NCI-H2107 treated with DMSO at 0.1 percent for 48 hours (cell line): ENCODE measurements around the gene SASH1.
A peak's percentile ranks its signal among the peaks of the same experiment; 100 is the strongest.

ENCODE experiments used
- DNase-seq: peaks from one replicate; lab custom pipeline; 2025; ENCODE audit not compliant: unreplicated experiment; lab: John Stamatoyannopoulos, UW

Gene SASH1

DNA sequence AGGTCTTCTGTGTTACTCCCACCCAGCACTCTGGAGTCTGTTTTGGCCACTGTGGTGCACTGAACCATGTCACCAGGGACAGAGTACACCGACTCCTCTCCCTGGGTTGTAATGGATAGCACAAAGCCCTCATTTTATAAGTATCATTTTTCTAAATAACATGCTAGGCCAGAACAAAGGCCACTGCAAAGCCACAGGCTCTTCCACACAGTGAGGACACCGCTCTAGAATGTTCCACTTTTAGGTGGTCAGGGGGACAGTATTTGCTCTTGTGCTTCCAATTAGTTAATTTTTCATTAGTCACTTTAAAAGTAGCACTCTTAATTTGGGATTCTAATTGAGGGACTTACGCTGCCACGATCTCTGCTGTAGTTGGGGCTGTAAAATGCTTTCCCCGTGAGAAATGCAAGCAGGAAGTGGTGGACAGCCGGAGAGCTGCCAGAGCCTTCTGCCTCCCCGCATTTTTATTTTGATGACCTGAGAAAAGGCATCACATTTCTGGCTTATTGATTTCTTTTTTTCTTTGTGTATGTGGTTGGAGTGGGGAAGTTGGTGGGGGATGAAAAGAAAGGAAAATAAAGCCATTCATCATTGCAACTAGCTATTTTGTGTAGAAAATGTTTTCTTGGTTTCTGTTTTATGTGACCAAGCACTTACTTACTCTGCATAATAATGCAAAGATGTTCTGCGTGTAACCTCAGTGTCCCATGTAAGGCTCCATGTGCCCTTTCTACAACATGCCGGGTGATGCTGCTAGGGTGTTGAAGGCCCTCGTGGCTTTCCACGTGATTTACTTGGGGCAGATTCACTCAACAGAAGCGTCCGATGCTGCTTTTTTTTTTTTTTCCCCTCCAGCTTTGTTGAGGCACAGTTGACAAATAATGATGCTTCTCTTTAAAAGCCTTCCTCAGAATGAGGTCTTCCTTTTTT, 195.9 kb downstream of the SASH1 start:
- DNase-seq: peak; percentile 70

GRCh38 chr6:148543540-148543939, 200.9 kb downstream of the SASH1 start:
- DNase-seq: no peak

DNA sequence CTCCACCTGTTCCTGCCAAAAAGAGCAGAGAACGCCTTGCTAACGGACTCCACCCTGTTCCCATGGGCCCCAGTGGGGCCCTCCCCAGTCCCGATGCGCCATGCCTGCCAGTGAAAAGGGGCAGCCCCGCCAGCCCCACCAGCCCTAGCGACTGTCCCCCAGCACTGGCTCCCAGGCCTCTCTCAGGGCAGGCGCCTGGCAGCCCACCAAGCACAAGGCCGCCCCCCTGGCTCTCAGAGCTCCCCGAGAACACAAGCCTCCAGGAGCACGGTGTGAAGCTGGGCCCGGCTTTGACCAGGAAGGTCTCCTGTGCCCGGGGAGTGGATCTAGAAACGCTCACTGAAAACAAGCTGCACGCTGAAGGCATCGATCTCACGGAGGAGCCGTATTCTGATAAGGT, 201.8 kb downstream of the SASH1 start:
- no peak for DNase-seq

- no peak for DNase-seq
Observed at GRCh38 chr6:148545901-148546300, 203.3 kb downstream of the SASH1 start.

DNA sequence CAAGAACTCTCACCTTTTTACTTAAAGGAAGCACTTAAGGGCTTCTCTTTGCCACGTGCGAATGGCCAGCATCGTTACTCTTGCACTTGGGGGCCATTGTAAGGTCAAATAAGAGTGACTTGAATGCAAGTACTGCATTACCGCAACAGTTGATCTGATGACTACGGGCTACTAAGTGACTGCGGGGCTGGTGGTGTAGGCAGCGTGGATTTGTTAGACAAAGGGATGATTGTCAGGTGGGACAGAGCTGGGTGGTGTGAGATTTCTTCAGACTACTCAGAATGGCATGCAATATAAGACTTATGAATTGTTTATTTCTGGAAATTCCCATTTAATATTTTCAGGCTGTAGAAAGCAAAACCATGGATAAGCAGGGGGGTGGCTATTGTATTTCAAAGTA, 204.5 kb downstream of the SASH1 start:
- DNase-seq: no peak

- no peak for DNase-seq
Observed at GRCh38 chr6:148548065-148548748, 205.6 kb downstream of the SASH1 start.

DNA sequence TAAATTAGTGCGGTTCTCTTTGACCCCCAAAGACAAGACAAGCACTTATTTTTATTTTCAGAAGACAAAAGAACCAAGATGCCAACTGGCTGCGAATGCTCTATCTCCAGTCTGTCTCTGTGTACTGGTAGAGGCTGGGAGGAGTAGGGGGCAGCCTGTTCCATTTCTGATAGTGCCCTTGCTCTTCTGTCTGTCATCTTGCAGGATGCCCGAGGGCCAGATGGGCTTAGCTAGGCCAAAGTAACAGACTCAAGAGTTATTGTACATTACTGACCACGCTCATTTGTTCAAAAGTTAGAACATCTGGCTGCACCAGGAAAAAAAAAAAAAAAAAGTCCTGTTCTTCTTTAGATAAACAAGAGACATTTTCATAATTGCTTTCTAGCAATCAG, 206.1 kb downstream of the SASH1 start:
- no peak for DNase-seq

DNA sequence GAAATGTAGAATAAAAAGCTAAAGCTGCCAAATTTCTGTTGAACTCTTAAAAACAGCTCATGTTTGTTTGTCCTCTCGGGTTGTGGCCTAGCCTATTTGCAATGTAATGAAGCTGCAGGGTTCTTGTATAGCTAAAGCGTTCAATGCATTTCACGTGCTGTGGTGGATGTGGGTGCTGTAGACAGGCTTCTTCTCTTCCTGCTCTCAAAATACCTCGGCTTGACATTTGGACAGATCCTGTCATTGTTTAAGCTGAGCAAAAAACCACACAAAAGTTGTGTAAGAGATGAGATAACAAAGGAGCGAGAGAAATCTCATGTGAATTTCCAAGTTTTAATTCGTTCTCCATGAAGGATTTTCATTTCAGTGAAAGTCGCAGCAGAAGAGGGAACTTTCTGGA, 207.9 kb downstream of the SASH1 start:
- DNase-seq: no peak

DNA sequence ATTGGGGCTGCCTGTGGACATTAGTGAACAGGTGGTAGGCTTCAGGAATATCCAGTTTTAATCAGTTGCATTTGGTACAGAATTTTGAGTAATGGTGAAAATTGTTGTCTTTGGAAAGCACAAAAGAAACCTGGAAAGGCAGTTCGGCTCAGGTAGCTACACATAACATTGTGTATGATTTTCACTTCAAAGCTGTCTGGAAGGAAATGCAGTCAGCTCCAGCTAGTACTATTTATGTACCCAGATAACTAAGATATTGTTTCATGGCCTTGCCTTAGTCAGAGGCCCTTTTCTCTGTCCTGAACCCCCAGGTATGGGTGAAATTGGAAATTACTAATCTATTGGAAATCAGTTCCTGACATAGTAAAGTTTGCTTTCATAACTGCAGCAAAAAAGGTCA, 208.6 kb downstream of the SASH1 start:
- no peak for DNase-seq

DNA sequence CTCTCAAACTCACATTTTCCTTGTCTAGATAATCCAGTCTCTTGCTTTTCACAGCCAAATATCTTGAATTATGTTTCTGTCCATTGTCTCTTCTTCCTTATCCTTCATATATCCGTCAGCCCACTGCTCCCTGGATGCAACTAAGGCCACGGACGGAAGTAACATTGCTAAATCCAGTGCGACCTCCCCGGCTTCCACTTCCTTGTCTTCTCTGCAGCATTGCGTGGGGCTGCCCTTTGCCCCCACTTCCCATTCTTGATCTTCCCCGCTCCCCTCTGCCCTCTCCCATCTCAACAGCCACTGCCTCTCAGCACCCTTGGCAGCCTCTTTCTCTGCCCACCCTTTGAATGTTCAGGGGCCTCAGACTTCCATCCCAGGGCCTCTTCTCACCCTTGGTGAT, 213.8 kb downstream of the SASH1 start:
- DNase-seq: no peak

- DNase-seq: no peak
Observed at GRCh38 chr6:148557796-148558321, 215.2 kb downstream of the SASH1 start.

GRCh38 chr6:148559848-148560433, 217.3 kb downstream of the SASH1 start:
- peak; percentile 45 for DNase-seq

DNA sequence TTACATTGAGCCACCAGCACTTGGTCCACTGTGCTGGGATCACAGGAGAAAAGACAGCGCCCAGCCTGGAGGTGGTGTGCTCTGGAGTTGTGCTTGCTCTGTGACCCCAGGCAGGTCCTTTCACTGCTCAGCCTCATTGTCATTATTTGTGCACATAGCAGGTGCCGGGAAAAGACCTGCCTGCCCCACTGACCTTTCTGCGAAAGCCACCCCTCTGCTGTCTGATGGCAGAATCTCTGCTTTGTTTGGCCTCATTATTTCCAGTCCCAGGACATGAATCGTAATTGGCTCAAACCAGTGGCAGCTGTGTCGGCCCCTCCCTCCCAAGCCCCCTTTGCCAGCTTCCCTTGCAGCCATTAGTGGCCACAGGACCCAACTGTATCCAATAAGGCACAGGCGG, 219.0 kb downstream of the SASH1 start:
- no peak for DNase-seq

DNA sequence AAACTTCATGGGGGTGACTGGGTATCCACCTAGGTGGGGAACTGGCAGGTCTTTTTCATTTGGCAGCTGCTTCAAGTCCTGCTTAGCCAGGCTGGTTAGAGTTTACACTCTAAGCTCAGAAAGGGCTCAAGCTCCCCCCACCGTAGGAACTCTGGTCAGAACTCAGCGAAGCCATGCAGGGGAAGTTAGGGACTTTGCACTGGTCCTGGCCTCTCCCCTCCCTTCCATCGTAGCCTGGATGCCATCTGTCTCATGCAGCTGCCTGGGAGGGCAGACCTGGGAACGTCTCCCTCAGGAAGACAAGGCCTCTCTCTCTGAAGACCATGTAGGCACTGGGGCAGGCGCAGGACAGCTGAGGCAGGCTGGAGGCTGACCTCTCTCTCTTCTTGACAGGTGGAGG, 220.4 kb downstream of the SASH1 start:
- DNase-seq: no peak

GRCh38 chr6:148564494-148565035, 221.9 kb downstream of the SASH1 start:
- DNase-seq: no peak

DNA sequence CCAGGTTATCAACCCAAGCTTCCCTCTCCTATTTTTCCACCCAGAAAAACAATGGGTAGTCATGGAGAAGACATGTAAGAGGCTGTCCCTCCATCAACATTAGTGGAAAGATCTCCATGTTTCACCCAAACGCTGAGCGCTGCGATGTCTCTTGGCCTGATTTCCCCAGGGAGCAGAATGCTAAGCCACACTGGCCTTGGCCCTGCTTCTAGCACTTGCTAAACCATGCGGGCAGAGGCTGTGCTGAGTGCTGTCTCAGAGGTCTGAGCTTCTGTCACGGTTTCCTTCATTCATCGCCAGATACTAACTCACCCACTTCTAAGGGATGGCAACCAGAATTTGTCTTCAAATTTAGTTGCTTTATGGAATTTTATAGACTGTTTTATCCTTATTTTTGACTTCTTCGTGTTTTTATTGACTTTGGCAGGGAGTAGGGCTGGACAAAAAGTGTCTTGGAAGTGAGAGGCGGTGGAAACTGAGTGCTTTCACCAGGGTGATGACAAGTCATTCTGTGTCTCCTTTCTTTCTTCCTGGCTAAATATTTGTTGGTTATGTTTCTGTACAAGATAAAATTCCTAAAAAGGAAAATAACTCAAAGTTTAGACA, 222.8 kb downstream of the SASH1 start:
- DNase-seq: no peak

- DNase-seq: no peak
Observed at GRCh38 chr6:148565930-148566663, 223.5 kb downstream of the SASH1 start.

DNA sequence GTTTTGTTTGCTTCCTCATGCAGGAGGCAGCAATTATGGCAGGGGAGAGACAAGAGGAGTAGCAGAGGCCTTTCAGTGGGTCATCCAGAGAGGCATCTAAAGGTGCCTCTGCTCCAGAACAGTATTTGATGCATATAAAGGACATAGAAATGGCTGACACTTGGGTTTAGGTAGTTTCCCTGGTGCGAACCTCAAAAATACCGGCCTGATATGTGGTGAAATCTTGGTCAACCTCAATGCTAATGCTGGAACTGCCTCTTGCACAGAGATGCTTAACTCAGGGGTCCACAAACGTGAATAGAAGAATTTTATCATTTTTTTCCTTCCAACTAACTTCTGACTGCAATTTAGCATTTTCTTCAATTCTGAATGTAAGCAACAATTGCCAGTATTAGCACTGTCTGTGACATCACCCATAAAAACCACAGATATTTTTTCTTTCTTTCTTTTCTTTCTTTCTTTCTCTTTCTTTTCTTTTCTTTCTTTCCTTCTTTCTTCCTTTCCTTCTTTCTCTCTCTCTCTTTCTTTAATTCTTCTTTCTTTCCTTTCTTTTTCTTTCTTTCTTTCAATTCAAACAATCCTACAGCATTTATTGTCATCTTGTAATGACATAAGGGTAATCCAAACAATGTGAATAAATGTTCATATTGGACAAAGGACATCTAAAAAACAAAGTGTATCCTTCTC, 224.2 kb downstream of the SASH1 start:
- no peak for DNase-seq

DNA sequence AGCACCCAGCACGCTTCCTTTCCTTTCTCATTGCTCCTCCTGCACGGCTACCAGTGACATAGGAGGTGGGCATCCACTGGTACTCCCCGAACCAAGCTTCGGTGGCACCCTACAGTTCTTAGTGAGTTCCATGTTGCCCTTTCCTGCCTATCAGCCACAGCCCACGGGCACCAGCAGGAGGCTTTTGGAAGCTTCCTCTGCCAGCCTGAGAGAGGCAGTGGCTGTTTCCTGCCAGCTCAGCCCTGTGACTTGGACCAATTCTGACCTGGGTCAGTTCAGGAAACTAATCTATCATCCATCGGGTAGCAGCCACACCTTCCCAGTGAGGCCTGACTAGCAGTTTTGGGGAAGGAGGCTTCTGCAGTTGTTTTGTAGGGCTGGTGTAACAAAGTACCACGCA, 227.8 kb downstream of the SASH1 start:
- no peak for DNase-seq
